HFFc6 (cell line): ENCODE results near the gene OSTM1. TPM values are rescaled to one million over a fixed set of nuclear protein-coding genes. Genes with fewer than 3 reads are reported as not detected.
"Not testable (repeated sequence)": the region's sequence is repeated elsewhere in the genome, so short reads cannot be mapped to it uniquely, and the experiment has no call there.

ENCODE experiments used
- DNase-seq: peaks from one replicate; pipeline ENCODE4 v3.0.0-alpha.2; 2018
- H3K27ac Mint-ChIP-seq: 2 replicates; pipeline ENCODE4 v1.8.0; 2020; ENCODE audit warnings: mild to moderate bottlenecking, mixed read lengths
- H3K27me3 Mint-ChIP-seq: 2 replicates; pipeline ENCODE4 v1.8.0; 2021; ENCODE audit warnings: mild to moderate bottlenecking, moderate library complexity, mixed read lengths; ENCODE audit not compliant: insufficient read depth
- H3K36me3 Mint-ChIP-seq: 2 replicates; pipeline ENCODE4 v1.8.0; 2021; ENCODE audit warnings: low read depth, mixed read lengths
- H3K4me1 Mint-ChIP-seq: 2 replicates; pipeline ENCODE4 v1.8.0; 2020; ENCODE audit warnings: low read depth, mixed read lengths
- H3K4me3 Mint-ChIP-seq: 2 replicates; pipeline ENCODE4 v1.8.0; 2020; ENCODE audit warnings: mild to moderate bottlenecking, moderate library complexity, mixed read lengths
- H3K9me3 Mint-ChIP-seq: 2 replicates; pipeline ENCODE4 v1.8.0; 2020; ENCODE audit warnings: mild to moderate bottlenecking, mixed read lengths
- total RNA-seq, 6 experiments: library from RNA; stranded (reverse); fragmentation: NEBNext Ultra II Directional; extraction: Animal tissue kit (Norgen Biotek cat#: 25700); gene quantifications; 2 replicates in 1 of 6; 3 replicates in 5 of 6; pipeline ENCODE4 v1.2.3, GENCODE V29; 2021
- TF ChIP-seq, protein P1 (sequence below): fragments of 200-600 bp; sonication (generic); IDR thresholded peaks from 2 replicates; pipeline ENCODE4 v1.5.0; 2021; ENCODE audit warnings: antibody characterized with exemption, mild to moderate bottlenecking

Gene OSTM1
- total RNA-seq, 6 experiments from 2014 or later, result 42.8 to 52.6 (median 48.7) TPM

DNA sequence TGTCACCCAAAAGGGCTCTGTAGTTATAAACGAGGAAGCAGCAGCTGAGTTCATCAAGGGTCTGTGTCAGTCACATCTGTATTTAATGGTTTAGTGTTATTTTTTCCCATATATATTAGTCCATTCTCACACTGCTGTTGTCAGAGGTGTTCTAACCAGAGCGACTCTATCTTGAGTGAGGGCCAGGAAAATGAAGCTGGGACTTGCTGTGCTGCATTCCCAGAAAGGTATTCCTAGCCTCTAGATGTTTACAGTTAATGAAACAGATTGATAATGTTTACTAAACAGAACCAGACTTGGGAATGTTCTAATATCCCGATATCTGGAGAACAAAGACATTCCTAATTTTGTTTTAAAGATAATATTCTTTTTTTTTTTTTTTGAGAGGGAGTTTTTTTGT lies 68.6 kb downstream of the OSTM1 start:
- no peaks in the 10 kb centered on the region for H3K4me1 Mint-ChIP-seq
- H3K27me3 Mint-ChIP-seq, result peaks cover 20% of the 10 kb centered on the region
- no peak overlapping the region for H3K4me3 Mint-ChIP-seq
- H3K27ac Mint-ChIP-seq, result no peak overlapping the region
- DNase-seq, result no peak
- peaks cover 12% of the 10 kb centered on the region for H3K36me3 Mint-ChIP-seq
- TF ChIP-seq, protein P1, sequence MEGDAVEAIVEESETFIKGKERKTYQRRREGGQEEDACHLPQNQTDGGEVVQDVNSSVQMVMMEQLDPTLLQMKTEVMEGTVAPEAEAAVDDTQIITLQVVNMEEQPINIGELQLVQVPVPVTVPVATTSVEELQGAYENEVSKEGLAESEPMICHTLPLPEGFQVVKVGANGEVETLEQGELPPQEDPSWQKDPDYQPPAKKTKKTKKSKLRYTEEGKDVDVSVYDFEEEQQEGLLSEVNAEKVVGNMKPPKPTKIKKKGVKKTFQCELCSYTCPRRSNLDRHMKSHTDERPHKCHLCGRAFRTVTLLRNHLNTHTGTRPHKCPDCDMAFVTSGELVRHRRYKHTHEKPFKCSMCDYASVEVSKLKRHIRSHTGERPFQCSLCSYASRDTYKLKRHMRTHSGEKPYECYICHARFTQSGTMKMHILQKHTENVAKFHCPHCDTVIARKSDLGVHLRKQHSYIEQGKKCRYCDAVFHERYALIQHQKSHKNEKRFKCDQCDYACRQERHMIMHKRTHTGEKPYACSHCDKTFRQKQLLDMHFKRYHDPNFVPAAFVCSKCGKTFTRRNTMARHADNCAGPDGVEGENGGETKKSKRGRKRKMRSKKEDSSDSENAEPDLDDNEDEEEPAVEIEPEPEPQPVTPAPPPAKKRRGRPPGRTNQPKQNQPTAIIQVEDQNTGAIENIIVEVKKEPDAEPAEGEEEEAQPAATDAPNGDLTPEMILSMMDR, result no peak
- peaks cover 13% of the 10 kb centered on the region for H3K9me3 Mint-ChIP-seq

DNA sequence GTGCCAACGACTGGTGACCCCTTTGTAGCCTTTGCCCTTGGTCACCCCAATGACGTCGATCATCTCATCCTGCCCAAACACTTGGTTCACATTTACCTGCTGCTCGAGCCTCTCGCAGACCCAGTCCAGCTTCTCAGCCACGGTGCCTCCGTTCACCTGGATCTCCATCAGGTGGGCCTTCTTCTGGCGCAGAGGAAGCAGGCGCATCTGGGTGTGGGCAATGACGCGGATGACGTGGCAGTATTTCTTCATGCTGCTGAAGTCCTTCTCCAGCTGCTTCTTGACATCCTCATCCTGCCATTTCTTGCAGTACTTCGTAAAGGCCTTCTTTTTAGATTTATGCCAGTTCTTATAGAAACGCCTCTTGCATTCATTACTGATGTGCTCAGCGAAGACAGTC lies 69.7 kb downstream of the OSTM1 start:
- Mint-ChIP-seq H3K9me3 (peaks cover 12% of the 10 kb centered on the region), H3K36me3 (peaks cover 12% of the 10 kb centered on the region), H3K27me3 (peaks cover 27% of the 10 kb centered on the region), H3K4me1 (no peaks in the 10 kb centered on the region), H3K27ac (no peak overlapping the region), H3K4me3 (no peak overlapping the region)
- DNase-seq, result no peak
- TF ChIP-seq, protein P1, result no peak

DNA sequence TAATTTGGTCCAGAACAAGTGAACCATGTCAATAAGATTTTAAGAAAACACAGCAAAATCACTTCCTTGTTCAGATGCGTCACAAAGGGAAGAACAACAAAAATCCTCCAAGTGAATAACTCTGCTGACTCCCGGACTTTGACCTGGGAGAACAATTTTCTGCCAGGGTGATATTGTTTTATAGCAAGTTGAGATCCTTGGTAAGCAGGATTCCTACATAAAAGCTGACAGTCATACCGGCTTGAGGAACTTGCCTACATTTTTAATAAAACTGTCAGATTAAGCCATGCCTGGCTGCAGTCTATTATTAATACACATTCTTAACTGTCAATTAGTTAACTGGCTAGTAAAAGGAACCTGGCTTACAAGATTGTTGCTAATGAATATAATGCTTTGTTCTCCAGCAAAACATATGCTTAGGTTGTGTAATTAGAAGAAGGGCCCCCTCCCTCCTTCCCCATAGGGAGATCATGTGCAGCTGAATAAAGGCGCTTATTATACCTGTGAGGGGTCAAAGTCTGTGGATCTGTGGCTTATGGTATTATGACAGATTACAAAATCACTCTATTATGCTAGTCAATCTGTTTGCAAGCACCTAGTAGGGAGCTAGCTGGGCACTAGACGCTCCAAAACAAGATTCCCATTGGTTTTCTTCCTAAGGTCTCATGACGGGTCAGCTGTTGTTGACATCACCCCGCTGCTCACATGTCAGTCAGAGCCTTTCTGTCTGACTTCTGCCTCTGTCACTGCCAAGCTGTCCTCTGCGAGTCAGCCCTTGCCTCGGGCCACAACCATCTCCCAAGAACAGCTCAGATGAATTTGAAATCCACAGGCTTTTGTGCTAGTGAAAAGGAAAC lies 71.9 kb downstream of the OSTM1 start:
- peak; percentile 3 for DNase-seq
- TF ChIP-seq, protein P1, result no peak
- no peaks in the 10 kb centered on the region for H3K36me3 Mint-ChIP-seq
- H3K4me1 Mint-ChIP-seq, result no peaks in the 10 kb centered on the region
- no peaks in the 10 kb centered on the region for H3K9me3 Mint-ChIP-seq
- no peak overlapping the region for H3K4me3 Mint-ChIP-seq
- H3K27me3 Mint-ChIP-seq, result peaks cover 30% of the 10 kb centered on the region
- no peak overlapping the region for H3K27ac Mint-ChIP-seq

DNA sequence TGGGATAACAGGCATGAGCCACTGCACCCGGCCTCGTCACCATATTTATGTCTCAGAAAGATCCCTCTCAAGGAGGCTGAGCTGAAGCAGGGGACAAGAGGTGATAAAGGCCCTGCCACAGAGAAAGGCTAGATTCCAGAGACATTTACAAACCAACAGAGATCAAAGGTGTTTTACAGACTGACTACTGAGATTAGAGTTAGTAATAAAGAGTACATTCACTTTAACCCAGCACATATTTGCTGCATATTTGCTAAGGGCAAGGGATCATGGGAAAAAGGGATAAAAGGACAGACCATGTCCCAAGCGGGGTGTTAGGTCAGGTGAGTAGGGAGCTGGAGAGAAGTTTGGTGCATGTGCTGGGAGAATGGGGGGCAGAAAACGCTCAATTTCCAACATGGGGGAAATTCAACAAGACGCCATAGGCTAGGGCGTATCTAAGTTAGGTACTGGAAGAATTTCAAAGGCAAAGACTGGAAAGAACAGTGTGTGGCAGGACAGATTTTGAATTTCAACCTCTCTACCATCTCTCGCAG lies 72.8 kb downstream of the OSTM1 start:
- Mint-ChIP-seq H3K27me3 (peaks cover 30% of the 10 kb centered on the region), H3K9me3 (no peaks in the 10 kb centered on the region), H3K27ac (no peak overlapping the region), H3K36me3 (no peaks in the 10 kb centered on the region), H3K4me1 (peaks cover 7% of the 10 kb centered on the region), H3K4me3 (no peak overlapping the region; the same call in 1 of the 2 replicates)
- TF ChIP-seq, protein P1, result no peak
- no peak for DNase-seq

DNA sequence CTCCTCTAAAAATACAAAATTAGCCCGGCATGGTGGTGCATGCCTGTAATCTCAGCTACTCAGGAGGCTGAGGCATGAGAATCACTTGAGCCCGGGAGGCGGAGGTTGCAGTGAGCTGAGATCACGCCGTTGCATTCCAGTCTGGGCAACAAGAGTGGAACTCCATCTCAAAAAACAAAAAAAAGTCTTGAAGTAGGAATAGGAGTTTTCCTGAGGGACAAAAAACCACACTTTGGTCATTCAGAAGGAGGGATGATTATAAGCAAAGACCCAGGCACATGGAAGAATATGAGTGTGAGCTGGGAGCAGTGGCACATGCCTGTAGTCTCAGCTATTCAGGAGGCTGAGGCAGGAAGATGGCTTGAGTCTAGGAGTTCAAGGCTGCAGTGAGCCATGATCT lies 74.3 kb downstream of the OSTM1 start:
- H3K4me1 Mint-ChIP-seq, H3K36me3 Mint-ChIP-seq, H3K9me3 Mint-ChIP-seq, DNase-seq, H3K27ac Mint-ChIP-seq, H3K4me3 Mint-ChIP-seq: not testable (repeated sequence)
- peaks cover 30% of the 10 kb centered on the region for H3K27me3 Mint-ChIP-seq

DNA sequence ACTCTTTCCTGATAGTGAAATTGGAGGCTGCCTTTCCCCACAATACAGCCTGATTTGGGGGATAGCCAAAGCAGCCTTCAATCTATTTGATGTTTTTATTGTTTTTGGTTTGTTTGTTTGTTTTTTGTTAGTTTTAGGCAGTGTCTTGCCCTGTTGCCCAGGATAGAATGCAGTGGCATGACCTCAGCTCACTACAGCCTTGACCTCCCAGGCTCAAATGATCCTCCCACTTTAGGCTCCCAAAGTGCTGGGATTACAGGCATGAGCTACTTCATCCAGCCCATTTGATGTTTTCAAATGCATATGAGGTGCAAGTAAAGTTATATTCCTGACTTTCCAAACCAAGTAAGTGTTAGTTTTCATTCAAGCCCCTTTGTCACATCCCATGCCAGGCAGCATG lies 75.2 kb downstream of the OSTM1 start:
- TF ChIP-seq, protein P1, result no peak
- H3K4me3 Mint-ChIP-seq, result no peak overlapping the region
- no peak overlapping the region for H3K27ac Mint-ChIP-seq
- peaks cover 8% of the 10 kb centered on the region for H3K4me1 Mint-ChIP-seq
- H3K36me3 Mint-ChIP-seq, result no peaks in the 10 kb centered on the region
- no peak for DNase-seq
- no peaks in the 10 kb centered on the region for H3K9me3 Mint-ChIP-seq
- H3K27me3 Mint-ChIP-seq, result peaks cover 23% of the 10 kb centered on the region
